Brain microvascular endothelial cell (primary cell): ENCODE measurements around the gene SLC16A8.

Experiments used
- DNase-seq: peaks from one replicate; pipeline ENCODE4 v3.0.0-alpha.2; 2020
- H3K27ac ChIP-seq: fragments of 250-450 bp; sonication (Bioruptor Pico); 2 replicates; pipeline ENCODE4 v1.5.1; 2020; ENCODE audit warnings: mild to moderate bottlenecking, moderate library complexity
- H3K27me3 ChIP-seq: fragments of 250-450 bp; sonication (Bioruptor Pico); replicated peaks from 2 replicates; pipeline ENCODE4 v1.5.1; 2020; ENCODE audit warnings: mild to moderate bottlenecking
- H3K36me3 ChIP-seq: fragments of 250-450 bp; sonication (Bioruptor Pico); replicated peaks from 2 replicates; pipeline ENCODE4 v1.5.1; 2020; ENCODE audit warnings: mild to moderate bottlenecking
- H3K4me3 ChIP-seq: 2 replicates; pipeline ENCODE4 v1.5.1; 2011; ENCODE audit warnings: low read depth, mild to moderate bottlenecking, control low read depth, low read length, moderate library complexity
- CTCF ChIP-seq: IDR thresholded peaks from 2 replicates; pipeline ENCODE4 v1.5.1; 2011; ENCODE audit warnings: low read depth, mild to moderate bottlenecking, moderate library complexity, low read length, control low read depth, inconsistent platforms; ENCODE audit errors: missing control alignments
- in situ Hi-C: cut with HindIII; loops from 2 replicates; pipeline ENCODE4 v1.10.0; 2017; ENCODE audit warnings: low sequenced_read_pairs, low pct_ligation_motif_present

SLC16A8 gene

GRCh38 chr22:38066381-38067027 is 17.5 kb downstream of the SLC16A8 start:
- no peaks in the 10 kb centered on the region for H3K36me3 ChIP-seq
- in situ Hi-C loops: no loop called here
- H3K4me3 ChIP-seq: no peak overlapping the region

GRCh38 chr22:38065539-38065938 is 18.4 kb downstream of the SLC16A8 start:
- DNase-seq: no peak
- TF ChIP-seq CTCF: no peak
- no peaks in the 10 kb centered on the region for H3K36me3 ChIP-seq
- no peaks in the 10 kb centered on the region for H3K27me3 ChIP-seq
- no peak overlapping the region for H3K4me3 ChIP-seq
- in situ Hi-C loops: no loop called here
- no peak overlapping the region for H3K27ac ChIP-seq

More at GRCh38 chr22:38066381-38067027, 17.5 kb downstream of the SLC16A8 start:
- Histone ChIP-seq H3K27ac (no peak overlapping the region), H3K27me3 (no peaks in the 10 kb centered on the region)
- no peak for DNase-seq
- TF ChIP-seq CTCF: peak; percentile 22

GRCh38 chr22:38062791-38063190 is 21.2 kb downstream of the SLC16A8 start:
- H3K36me3 ChIP-seq: no peaks in the 10 kb centered on the region

GRCh38 chr22:38056969-38057891 is 26.8 kb downstream of the SLC16A8 start, which contains the start of gene PICK1:
Gene PICK1 (plus strand): TSS chr22:38057404. CDS start chr22:38057810, 406 bp downstream.
- DNase-seq: peak; percentile 85
- Histone ChIP-seq H3K4me3 (peak within 1 kb of the TSS; percentile 71), H3K36me3 (no peaks in the 10 kb centered on the region), H3K27me3 (no peaks in the 10 kb centered on the region), H3K27ac (peak within 1 kb of the TSS; percentile 24)
- in situ Hi-C loops: no loop called here
- no peak for TF ChIP-seq CTCF

More at GRCh38 chr22:38062791-38063190, 21.2 kb downstream of the SLC16A8 start:
- no peak for DNase-seq
- no peak overlapping the region for H3K4me3 ChIP-seq
- no peaks in the 10 kb centered on the region for H3K27me3 ChIP-seq
- no peak for TF ChIP-seq CTCF
- no peak overlapping the region for H3K27ac ChIP-seq
- in situ Hi-C loops: no loop called here

GRCh38 chr22:38051900-38052862 is 31.8 kb downstream of the SLC16A8 start:
- Histone ChIP-seq H3K36me3 (no peaks in the 10 kb centered on the region), H3K27me3 (no peaks in the 10 kb centered on the region), H3K4me3 (no peak overlapping the region), H3K27ac (no peak overlapping the region)
- in situ Hi-C loops: no loop called here
- peak; percentile 85 for TF ChIP-seq CTCF
- peak; percentile 47 for DNase-seq
